ENCODE results near the gene KIAA0232.
A peak's percentile ranks its signal among the peaks of the same experiment; 100 is the strongest.

The KIAA0232 gene

DNA sequence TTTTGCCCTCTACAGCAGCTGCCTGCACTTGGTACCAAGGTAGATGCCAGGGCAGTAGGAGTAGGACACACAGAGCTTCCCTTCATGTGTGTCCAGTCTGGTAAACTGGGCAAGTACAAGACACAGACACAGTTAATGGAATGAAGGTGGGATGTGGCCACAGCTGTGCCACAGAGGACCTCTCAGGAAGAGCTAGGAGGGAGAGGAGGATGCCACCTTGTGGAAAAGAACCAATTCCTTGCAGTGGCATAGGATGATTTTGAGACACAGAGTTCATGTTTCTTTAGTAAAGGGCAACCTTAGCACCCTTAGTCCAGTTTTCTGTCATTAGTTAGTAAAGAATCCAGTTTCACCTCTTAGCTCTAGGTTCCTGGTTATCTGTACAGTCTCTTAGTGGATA is 90.8 kb downstream of the KIAA0232 start (continued):
- TF ChIP-seq ARNTL (CRISPR knock-in tag; IDR thresholded peaks at IDR 0.05; ENCODE audit: borderline replicate concordance, low read depth) (no peak), ZFP3 (CRISPR knock-in tag; IDR thresholded peaks at IDR 0.05) (no peak), RARB (CRISPR knock-in tag; IDR thresholded peaks at IDR 0.05) (no peak)

DNA sequence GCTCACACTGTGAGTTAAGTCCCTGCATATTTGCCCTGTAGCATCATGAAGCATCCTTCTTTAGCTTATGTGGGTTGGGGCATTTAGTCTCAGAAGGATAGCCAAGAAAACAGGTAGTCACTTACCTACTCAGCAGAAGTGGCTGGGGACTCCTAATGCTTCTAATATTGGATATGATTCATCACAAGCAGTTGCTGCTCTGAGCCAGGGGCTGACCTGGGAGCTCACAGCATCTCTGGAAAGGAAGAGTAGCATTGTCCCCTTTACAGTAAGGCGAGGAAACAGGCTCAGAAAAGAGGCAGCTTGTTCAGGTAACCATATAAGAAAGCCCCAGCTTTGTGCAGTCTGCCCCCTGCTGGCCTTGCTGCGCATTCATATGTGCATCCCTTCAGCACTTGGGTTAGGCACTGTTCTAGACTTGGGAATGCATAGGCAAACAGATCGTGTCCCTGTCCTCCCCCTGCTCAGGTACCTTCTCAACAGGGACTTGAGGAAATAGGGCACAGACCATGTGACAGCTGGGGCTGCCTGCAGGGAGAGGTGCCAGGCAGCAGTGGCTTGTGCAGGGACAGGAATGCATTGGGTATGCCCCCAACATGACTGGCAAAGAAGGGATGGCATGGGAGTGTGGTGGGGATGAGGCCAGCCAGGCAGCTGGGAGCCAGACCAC is 91.4 kb downstream of the KIAA0232 start:
- peak; percentile 94 for ATAC-seq

DNA sequence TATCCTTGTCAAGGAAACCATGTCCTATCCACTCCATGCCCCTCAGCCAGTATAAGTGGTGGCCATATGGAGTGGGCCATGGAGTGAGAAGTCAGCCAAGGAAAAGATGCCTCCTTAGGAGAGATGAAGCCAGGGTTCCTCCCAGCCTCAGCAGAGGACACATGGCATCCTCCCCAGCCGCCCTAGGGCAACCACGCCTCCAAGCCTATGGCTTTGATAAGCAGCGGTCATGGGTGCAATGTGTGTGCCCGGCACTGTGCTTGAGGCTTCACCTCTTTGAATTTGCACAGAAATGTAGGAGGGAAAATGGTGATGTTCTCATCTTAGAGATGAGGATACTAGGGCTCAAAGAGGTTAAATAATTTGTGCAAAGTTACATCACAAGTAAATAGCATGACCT is 92.5 kb downstream of the KIAA0232 start:
- ATAC-seq, result no peak
- TF ChIP-seq GLIS3 (CRISPR knock-in tag; IDR thresholded peaks at IDR 0.05), result no peak
- no peak for TF ChIP-seq ARNTL (CRISPR knock-in tag; IDR thresholded peaks at IDR 0.05; ENCODE audit: borderline replicate concordance, low read depth)
- no peak for TF ChIP-seq SNAI2 (CRISPR knock-in tag; IDR thresholded peaks at IDR 0.05)

More for the DNA sequence above, 91.4 kb downstream of the KIAA0232 start:
- no peak for TF ChIP-seq ZFP30 (CRISPR knock-in tag; IDR thresholded peaks at IDR 0.05)
- no peak for TF ChIP-seq ARNTL (CRISPR knock-in tag; IDR thresholded peaks at IDR 0.05; ENCODE audit: borderline replicate concordance, low read depth)
- TF ChIP-seq, protein P1, sequence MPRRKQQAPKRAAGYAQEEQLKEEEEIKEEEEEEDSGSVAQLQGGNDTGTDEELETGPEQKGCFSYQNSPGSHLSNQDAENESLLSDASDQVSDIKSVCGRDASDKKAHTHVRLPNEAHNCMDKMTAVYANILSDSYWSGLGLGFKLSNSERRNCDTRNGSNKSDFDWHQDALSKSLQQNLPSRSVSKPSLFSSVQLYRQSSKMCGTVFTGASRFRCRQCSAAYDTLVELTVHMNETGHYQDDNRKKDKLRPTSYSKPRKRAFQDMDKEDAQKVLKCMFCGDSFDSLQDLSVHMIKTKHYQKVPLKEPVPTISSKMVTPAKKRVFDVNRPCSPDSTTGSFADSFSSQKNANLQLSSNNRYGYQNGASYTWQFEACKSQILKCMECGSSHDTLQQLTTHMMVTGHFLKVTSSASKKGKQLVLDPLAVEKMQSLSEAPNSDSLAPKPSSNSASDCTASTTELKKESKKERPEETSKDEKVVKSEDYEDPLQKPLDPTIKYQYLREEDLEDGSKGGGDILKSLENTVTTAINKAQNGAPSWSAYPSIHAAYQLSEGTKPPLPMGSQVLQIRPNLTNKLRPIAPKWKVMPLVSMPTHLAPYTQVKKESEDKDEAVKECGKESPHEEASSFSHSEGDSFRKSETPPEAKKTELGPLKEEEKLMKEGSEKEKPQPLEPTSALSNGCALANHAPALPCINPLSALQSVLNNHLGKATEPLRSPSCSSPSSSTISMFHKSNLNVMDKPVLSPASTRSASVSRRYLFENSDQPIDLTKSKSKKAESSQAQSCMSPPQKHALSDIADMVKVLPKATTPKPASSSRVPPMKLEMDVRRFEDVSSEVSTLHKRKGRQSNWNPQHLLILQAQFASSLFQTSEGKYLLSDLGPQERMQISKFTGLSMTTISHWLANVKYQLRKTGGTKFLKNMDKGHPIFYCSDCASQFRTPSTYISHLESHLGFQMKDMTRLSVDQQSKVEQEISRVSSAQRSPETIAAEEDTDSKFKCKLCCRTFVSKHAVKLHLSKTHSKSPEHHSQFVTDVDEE (CRISPR knock-in tag; IDR thresholded peaks at IDR 0.05), result no peak
- TF ChIP-seq, protein P2, sequence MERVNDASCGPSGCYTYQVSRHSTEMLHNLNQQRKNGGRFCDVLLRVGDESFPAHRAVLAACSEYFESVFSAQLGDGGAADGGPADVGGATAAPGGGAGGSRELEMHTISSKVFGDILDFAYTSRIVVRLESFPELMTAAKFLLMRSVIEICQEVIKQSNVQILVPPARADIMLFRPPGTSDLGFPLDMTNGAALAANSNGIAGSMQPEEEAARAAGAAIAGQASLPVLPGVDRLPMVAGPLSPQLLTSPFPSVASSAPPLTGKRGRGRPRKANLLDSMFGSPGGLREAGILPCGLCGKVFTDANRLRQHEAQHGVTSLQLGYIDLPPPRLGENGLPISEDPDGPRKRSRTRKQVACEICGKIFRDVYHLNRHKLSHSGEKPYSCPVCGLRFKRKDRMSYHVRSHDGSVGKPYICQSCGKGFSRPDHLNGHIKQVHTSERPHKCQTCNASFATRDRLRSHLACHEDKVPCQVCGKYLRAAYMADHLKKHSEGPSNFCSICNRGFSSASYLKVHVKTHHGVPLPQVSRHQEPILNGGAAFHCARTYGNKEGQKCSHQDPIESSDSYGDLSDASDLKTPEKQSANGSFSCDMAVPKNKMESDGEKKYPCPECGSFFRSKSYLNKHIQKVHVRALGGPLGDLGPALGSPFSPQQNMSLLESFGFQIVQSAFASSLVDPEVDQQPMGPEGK (CRISPR knock-in tag; IDR thresholded peaks at IDR 0.05; ENCODE audit: borderline replicate concordance), result no peak
- no peak for TF ChIP-seq ZFP3 (CRISPR knock-in tag; IDR thresholded peaks at IDR 0.05)
- no peak for TF ChIP-seq RARB (CRISPR knock-in tag; IDR thresholded peaks at IDR 0.05)
- no peak for TF ChIP-seq ZNF8 (CRISPR knock-in tag; IDR thresholded peaks at IDR 0.05)

DNA sequence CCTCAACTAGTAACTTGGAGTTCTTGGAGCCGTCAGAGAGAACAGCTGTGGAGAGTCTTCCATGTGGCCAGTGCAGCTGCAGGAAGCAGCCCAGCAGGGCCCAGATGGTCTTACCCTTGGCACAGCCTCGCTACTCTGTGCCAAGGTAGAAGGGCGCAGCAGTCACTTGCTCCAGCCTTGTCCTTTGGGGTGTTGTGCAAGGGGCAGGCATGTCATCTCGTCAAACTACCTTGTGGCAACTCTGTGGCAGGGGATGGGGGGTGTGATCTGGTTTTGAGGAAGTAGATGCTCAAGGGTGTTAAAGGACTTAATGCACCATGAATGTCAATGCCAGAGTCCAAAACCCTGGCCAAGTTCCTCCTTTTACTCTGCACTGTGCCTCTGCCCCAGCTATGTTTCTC is 92.9 kb downstream of the KIAA0232 start:
- ATAC-seq, result no peak
- TF ChIP-seq ZFP3 (CRISPR knock-in tag; IDR thresholded peaks at IDR 0.05) (no peak), GLIS3 (CRISPR knock-in tag; IDR thresholded peaks at IDR 0.05) (no peak), PPARA (CRISPR knock-in tag; IDR thresholded peaks at IDR 0.05; ENCODE audit: borderline replicate concordance) (no peak), ZC3H10 (CRISPR knock-in tag; IDR thresholded peaks at IDR 0.05) (no peak), ARNTL (CRISPR knock-in tag; IDR thresholded peaks at IDR 0.05; ENCODE audit: borderline replicate concordance, low read depth) (no peak), TOX (CRISPR knock-in tag; IDR thresholded peaks at IDR 0.05; ENCODE audit: borderline replicate concordance) (no peak), BACH2 (CRISPR knock-in tag; IDR thresholded peaks at IDR 0.05; ENCODE audit: borderline replicate concordance) (no peak), RARB (CRISPR knock-in tag; IDR thresholded peaks at IDR 0.05) (no peak), CSDC2 (CRISPR knock-in tag; IDR thresholded peaks at IDR 0.05) (no peak), ESRRG (CRISPR knock-in tag; IDR thresholded peaks at IDR 0.05) (no peak), ZNF8 (CRISPR knock-in tag; IDR thresholded peaks at IDR 0.05) (no peak), ZNF565 (CRISPR knock-in tag; conservative IDR thresholded peaks at IDR 0.05; ENCODE audit: low read depth) (no peak), TCF4 (CRISPR knock-in tag; IDR thresholded peaks at IDR 0.05; ENCODE audit: borderline replicate concordance) (no peak)
- TF ChIP-seq, protein P3, sequence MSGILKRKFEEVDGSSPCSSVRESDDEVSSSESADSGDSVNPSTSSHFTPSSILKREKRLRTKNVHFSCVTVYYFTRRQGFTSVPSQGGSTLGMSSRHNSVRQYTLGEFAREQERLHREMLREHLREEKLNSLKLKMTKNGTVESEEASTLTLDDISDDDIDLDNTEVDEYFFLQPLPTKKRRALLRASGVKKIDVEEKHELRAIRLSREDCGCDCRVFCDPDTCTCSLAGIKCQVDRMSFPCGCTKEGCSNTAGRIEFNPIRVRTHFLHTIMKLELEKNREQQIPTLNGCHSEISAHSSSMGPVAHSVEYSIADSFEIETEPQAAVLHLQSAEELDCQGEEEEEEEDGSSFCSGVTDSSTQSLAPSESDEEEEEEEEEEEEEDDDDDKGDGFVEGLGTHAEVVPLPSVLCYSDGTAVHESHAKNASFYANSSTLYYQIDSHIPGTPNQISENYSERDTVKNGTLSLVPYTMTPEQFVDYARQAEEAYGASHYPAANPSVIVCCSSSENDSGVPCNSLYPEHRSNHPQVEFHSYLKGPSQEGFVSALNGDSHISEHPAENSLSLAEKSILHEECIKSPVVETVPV (CRISPR knock-in tag; IDR thresholded peaks at IDR 0.05), result no peak
- TF ChIP-seq, protein P4, sequence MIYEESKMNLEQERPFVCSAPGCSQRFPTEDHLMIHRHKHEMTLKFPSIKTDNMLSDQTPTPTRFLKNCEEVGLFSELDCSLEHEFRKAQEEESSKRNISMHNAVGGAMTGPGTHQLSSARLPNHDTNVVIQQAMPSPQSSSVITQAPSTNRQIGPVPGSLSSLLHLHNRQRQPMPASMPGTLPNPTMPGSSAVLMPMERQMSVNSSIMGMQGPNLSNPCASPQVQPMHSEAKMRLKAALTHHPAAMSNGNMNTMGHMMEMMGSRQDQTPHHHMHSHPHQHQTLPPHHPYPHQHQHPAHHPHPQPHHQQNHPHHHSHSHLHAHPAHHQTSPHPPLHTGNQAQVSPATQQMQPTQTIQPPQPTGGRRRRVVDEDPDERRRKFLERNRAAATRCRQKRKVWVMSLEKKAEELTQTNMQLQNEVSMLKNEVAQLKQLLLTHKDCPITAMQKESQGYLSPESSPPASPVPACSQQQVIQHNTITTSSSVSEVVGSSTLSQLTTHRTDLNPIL (CRISPR knock-in tag; IDR thresholded peaks at IDR 0.05; ENCODE audit: low read depth), result no peak

Data from SK-N-SH treated with all-trans-retinoic acid at 6 μM for 48 hours (cell line).